ENCODE measurements around the gene ZHX3.

The ZHX3 gene, protein sequence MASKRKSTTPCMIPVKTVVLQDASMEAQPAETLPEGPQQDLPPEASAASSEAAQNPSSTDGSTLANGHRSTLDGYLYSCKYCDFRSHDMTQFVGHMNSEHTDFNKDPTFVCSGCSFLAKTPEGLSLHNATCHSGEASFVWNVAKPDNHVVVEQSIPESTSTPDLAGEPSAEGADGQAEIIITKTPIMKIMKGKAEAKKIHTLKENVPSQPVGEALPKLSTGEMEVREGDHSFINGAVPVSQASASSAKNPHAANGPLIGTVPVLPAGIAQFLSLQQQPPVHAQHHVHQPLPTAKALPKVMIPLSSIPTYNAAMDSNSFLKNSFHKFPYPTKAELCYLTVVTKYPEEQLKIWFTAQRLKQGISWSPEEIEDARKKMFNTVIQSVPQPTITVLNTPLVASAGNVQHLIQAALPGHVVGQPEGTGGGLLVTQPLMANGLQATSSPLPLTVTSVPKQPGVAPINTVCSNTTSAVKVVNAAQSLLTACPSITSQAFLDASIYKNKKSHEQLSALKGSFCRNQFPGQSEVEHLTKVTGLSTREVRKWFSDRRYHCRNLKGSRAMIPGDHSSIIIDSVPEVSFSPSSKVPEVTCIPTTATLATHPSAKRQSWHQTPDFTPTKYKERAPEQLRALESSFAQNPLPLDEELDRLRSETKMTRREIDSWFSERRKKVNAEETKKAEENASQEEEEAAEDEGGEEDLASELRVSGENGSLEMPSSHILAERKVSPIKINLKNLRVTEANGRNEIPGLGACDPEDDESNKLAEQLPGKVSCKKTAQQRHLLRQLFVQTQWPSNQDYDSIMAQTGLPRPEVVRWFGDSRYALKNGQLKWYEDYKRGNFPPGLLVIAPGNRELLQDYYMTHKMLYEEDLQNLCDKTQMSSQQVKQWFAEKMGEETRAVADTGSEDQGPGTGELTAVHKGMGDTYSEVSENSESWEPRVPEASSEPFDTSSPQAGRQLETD
- 11.6 reads per million, percentile 35 among the genes with 10 or more reads in this experiment for total RNA-seq

GRCh38 chr20:41317546-41318270 is at the start of gene ZHX3:
ZHX3 (minus strand) TSS chr20:41317731; CDS start chr20:41204916, 112,815 bp downstream.
- DNase-seq = peak; percentile 90

- DNase-seq = no peak
Observed at GRCh38 chr20:41367393-41367695, 49.8 kb upstream of the ZHX3 start.

DNA sequence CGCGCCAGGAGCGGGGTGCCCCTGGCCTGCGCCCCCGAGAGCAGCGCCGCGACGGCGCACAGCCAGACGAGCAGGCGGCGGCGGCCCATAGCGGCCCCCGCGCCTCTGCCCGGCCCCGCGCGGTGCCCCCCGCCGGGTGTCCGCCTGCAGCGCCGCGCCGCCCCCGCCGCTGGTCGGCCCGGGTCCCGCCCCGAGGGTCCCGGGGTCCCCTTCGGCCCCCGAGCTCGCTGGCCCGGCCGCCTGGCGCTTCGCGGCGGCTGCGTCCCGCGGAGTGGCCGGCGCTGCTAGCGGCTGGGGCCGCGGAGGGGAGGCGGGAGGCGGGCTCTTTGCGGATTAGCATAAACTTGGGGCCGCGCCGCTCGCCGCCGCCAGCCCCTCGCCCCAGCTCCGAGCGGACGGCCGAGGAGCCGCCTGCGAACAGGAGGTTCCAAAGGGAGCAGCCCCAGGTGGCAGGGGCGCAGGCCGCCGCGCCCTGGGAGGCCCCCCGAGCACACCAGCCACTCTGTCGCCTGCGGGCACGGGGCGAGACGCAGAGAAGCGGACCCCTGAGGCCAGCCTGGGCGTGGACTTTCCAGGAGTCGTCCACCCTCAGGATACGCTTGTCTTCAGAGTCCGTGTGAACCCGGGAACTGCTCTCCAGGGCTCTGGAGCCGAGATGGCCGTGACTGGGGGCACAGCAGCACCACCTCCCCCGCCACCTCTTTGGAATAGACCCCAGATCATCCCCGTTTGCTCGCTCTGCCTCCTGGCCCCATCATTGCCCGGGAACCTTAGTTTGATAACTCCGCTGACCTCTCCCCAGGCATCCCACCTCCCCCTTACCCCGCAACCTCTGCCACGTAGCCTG is 49.2 kb upstream of the ZHX3 start, which contains the start of gene EMILIN3:
Gene EMILIN3, minus strand, starts transcription at position 273 of the 847 bp plus-strand sequence. Its CDS starts 184 bp downstream, at position 89.
- DNase-seq = no peak

GRCh38 chr20:41365777-41366545 is 48.4 kb upstream of the ZHX3 start:
- DNase-seq = no peak

GRCh38 chr20:41364967-41365765 is 47.6 kb upstream of the ZHX3 start:
- DNase-seq = no peak

DNA sequence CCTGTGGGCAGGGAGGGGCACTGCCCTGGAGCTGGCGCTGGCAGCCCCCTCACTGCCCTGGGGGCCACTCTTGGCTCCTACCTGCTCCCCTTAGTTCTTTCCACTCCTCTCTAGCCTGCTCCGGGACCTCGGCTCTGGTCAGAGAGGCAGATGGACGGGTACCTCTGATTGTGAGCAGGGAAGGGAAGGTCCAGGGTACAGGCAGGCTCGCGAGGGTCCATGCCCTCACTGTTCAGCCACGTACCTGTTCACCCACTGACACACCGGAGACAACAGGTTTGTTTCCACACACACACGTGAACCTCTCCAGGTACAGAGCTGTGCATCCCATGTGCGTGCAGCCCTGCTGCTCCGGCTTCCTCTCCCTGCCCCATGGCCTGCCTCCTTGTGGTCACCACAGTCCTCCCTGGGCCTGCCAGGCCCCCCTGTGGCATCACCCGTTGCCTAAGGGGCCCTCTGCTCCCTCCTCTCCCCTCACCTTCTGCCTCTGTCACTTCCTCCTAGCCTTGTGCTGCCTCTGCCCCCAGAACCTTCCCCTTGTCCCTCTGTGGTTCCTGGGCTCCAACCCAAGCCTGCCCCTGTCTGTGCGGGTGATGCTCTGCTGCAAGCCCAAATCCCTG is 46.8 kb upstream of the ZHX3 start:
- DNase-seq = no peak

DNA sequence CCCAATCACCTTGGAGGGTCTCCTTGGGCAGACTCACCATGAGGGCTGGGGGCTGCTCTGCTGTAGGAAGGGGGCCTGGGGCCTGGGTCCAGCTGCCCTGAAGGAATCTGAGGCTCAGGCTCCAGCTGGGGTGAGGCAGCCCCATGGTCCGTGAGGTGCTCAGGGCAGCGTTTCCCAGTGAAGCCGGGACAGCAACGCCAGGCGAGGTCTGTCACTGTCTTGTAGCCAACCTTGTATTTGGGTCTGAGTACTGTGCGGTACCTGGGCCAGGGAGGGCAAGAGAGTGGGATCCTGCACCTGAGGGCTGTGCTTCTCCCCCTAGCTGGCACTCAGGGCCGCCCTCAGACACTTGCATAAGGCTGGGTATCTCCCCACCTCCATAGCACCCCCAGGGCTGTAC is 46.1 kb upstream of the ZHX3 start:
- DNase-seq = no peak

DNA sequence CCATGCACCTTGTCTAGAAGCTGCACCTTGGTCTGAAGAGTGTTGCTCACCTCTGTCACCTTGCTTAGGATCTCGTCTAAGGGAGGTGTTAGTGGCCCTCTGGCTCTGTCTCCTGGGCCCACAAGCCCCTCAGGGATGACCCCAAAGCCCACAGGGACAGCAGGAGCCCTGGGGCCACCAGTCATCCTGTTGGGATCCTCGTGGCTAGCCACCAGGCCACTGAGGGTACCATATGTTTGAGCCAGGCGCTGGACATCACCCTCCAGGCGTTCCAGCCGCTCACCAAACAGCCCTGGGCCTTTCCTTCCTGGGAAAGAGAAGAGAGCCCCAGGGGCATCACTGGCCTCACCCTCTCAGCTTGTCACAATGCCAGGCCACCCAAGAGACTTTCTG is 45.2 kb upstream of the ZHX3 start:
- no peak for DNase-seq

DNA sequence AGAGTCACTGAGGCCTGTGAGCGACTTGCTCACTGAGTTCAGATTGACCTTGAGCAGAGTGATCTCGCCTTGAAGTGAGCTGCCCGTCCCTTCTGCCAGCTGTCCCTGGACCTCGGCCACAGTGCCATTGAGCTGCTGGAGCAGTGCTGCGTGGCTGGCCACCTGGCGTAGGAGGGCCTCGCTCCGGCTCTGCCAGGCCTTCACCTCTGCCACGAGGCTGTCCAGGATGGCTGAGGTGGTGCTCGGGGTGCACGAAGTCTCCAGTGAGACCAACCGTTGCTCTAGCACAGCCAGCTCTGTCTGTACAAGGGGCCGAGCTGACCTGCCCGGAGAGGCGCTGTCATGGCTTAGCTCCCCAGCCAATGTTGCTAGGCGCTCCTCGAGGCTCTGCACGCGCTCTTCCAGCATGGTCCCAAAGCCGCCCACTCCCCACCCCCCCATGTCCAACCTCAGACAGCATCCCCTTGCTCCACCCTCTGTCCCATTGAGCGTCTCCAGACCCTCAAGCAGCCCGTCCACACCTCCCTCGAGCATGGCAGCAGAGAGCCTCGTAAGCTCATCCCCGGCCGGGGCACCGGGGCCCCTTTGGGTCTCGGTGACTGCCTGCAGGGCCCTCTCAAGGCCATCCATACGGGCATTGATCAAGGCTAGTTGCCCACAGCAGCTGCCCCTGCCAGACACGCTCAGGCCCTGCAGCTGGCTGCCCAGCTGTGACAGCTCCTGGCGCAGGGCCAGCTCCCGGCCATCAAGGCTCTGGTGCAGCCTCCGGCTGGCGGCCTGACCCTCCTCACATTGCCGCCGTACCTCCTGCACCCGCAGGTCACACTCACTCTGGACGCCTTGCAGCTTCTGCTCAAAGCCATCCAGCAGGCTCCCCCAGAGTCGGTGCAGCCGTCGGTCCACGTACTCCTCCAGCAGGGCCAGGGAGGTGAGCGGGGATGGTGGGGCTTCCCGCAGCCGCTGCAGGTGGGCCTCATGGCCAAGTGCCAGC is 44.5 kb upstream of the ZHX3 start:
- no peak for DNase-seq

- DNase-seq = no peak
Observed at GRCh38 chr20:41360831-41361756, 43.6 kb upstream of the ZHX3 start.

- DNase-seq = no peak
Observed at GRCh38 chr20:41359541-41360011, 42.0 kb upstream of the ZHX3 start.

DNA sequence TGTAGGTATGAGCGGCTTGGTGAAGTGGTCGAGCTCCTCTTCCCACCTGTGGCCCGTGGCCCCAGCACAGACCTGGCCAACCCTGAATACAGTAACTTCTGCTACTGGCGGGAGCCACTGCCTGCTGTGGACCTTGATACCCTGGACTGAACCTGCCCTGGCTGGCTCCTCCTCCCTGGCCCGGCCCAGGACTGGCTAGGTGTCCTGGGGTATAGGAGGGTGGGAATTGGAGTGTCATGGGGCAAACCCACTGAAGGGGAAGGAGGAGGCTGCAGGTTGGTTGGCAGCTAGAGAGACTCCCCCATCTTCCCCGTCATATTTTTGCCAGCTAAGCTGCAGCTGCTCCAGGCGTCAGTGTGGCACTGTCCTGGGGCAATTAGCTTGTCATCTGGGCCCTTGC is 41.2 kb upstream of the ZHX3 start:
- no peak for DNase-seq

- DNase-seq = no peak
Observed at GRCh38 chr20:41358230-41358629, 40.7 kb upstream of the ZHX3 start.

GRCh38 chr20:41357424-41358163 is 40.1 kb upstream of the ZHX3 start:
- no peak for DNase-seq

- DNase-seq = no peak
Observed at GRCh38 chr20:41356951-41357350, 39.4 kb upstream of the ZHX3 start.

DNA sequence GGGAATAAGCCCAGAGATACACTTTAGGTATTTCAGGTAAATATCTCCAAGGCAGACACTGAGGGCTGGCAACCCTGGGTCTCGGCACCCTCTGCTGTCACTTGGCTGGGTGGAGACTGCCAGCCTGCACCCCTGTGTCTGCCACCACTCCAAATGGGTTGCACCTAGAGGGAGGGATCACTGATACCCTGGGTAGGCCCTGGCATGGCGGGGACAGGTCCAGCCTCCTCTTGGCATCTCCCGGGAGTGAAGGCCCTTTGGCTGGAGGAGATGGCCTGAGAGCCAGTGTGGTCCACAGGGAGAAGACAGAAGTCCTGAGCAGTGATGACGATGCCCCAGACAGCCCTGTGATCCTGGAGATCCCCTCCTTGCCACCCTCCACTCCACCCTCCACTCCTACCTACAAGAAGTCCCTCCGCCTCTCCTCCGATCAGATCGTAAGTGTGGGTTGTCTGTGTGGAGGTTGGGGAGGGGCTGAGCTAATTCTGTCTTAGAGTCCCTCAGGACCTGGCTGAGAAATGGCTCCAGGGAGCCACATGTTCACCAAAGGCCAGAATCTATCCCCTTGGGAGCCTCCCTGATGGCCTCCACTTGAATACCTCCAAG is 38.2 kb upstream of the ZHX3 start:
- no peak for DNase-seq

Measured in effector CD4-positive, alpha-beta T cell (primary cell).